Esophagus muscularis mucosa (tissue), 4 donors: ENCODE results near the gene RAB22A. TPM values are rescaled to one million over a fixed set of nuclear protein-coding genes. Genes with fewer than 3 reads are reported as not detected.

Source experiments
- DNase-seq: peaks from one replicate; pipeline ENCODE4 v3.0.0-alpha.2; 2017; ENCODE audit errors: extremely low spot score
- H3K27ac ChIP-seq, 4 donors: fragments of 200-600 bp; sonication (generic); replicated peaks in 1 of 4; 1 replicate in 3 of 4; 2 replicates in 1 of 4; pipeline ENCODE4 v1.5.1; 2016 to 2019; ENCODE audit warnings: mild to moderate bottlenecking in 1 of 4
- H3K27me3 ChIP-seq, 4 donors: fragments of 200-600 bp; sonication (generic); one replicate each; pipeline versions ENCODE4 v1.5.1 to v1.6.0; 2016 to 2019
- H3K36me3 ChIP-seq, 4 donors: fragments of 200-600 bp; sonication (generic); one replicate each; pipeline ENCODE4 v1.5.1; 2016 to 2019
- H3K4me1 ChIP-seq, 4 donors: fragments of 200-600 bp; sonication (generic); one replicate each; pipeline ENCODE4 v1.5.1; 2016 to 2019
- H3K4me3 ChIP-seq, 4 donors: fragments of 200-600 bp; sonication (generic); 1 replicate in 2 of 4; 2 replicates in 2 of 4; pipeline ENCODE4 v1.5.1; 2016 to 2019; ENCODE audit warnings: mild to moderate bottlenecking in 4 of 4, moderate library complexity in 1 of 4
- H3K9me3 ChIP-seq, 4 donors: fragments of 200-600 bp; sonication (generic); 1 replicate in 3 of 4; 2 replicates in 1 of 4; pipeline ENCODE4 v1.5.1; 2016 to 2019
- EP300 ChIP-seq: sonication (generic); formaldehyde crosslinking; IDR thresholded peaks from one replicate; pipeline ENCODE4 v1.6.1; 2017; ENCODE audit warnings: antibody characterized with exemption
- POLR2A ChIP-seq: fragments of 450-650 bp; IDR thresholded peaks from one replicate; pipeline ENCODE4 v1.6.1; 2017; ENCODE audit warnings: antibody characterized with exemption, moderate library complexity, mild to moderate bottlenecking, low read depth
- POLR2AphosphoS5 ChIP-seq, 2 donors: sonication (generic); formaldehyde crosslinking; IDR thresholded peaks; one replicate each; pipeline ENCODE4 v1.6.1; 2017; ENCODE audit warnings: antibody characterized with exemption in 2 of 2
- WGBS: methylation state at CpG from one replicate; pipeline ENCODE4 v1.1.5; 2018; 5-methylcytosine and 5-hydroxymethylcytosine counted together
- intact Hi-C: fragments of 100-400 bp; cut with DNase I; formaldehyde crosslinking; loops from one replicate; pipeline ENCODE4 v1.15.1; 2023
- total RNA-seq, 4 donors: library from RNA; depleted of rRNA; stranded (reverse); fragments of >200 nt; gene quantifications; one replicate each; pipeline versions ENCODE4 v1.1.0 to v1.2.1, GENCODE V29; 2016
- TF ChIP-seq, protein P1 (sequence below), 3 experiments: fragments of 200-600 bp in 2 of 3; fragments of 450-650 bp in 1 of 3; sonication (generic) in 2 of 3; IDR thresholded peaks; one replicate each; pipeline ENCODE4 v1.5.1; 2017 to 2019; ENCODE audit warnings: antibody characterized with exemption in 3 of 3, mild to moderate bottlenecking in 2 of 3, moderate library complexity in 1 of 3

RAB22A gene
- 10 to 100 TPM; 17.9 to 24.0 (median 20.4) TPM for total RNA-seq

DNA sequence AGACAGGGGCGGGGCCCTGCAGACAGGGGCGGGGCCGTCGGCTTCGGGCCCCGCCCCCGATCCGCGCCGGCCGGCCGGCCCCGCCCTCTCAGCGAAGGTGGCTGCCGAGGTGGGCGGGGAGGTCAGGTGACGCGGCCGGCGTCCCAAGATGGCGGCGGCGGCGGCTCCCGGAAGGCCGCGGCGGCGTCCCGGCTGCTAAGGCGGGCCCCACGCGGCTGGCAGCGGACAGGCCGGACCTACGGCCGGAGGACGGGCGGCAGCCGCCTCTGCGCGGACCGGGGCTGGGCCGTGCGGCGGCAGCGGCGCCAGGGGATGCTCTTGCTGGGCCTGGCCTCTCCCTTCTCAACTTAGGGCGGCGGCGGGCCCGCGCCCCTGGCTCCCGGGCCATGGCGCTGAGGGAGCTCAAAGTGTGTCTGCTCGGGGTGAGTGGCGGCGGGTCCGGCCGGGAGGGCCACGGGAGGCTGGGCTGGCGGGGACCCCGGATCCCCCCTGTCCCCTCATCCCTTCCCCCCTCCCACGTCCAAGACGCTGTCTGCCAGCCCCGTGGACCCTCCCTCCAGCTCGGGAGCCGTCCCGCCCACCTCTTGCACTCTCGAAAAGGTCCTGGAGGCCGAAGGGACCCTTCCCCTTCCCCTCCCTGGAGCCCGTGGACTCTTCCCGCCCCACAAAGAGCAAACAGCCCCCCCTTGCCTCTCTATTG lies at the start of gene RAB22A:
Gene RAB22A, plus strand, starts transcription at position 125 of the 700 bp plus-strand sequence. Its CDS starts 262 bp downstream, at position 387.
- Histone ChIP-seq H3K27me3 (no peaks in the 10 kb centered on the region), H3K4me3 (peak within 1 kb of the TSS; percentile 87 to 100 (median 94)), H3K36me3 (peaks cover 5 to 22% (median 16%) of the 10 kb centered on the region in 4 donors), H3K9me3 (no peaks in the 10 kb centered on the region), H3K4me1 (peaks cover 15 to 54% (median 44%) of the 10 kb centered on the region in 4 donors), H3K27ac (peak within 1 kb of the TSS; percentile 79 to 90 (median 88))
- WGBS = 0% methylated on average over 7 of the region's 73 CpGs
- intact Hi-C loops = loop anchor here (5.0 to 10.0 kb wide), 2 partner anchors 78 to 725 kb away; partner anchors contain the start of genes ATP5F1E and VAPB
- peak; percentile 65 to 81 for TF ChIP-seq POLR2AphosphoS5 (IDR thresholded peaks at IDR 0.05)
- TF ChIP-seq EP300 = no peak
- no peak for DNase-seq

GRCh38 chr20:58260006-58260405 lies 49.5 kb upstream of the RAB22A start:
- intact Hi-C loops = no loop called here
- Histone ChIP-seq H3K36me3 (peaks cover 0 to 35% (median 22%) of the 10 kb centered on the region in 4 donors), H3K27ac (no peak overlapping the region), H3K27me3 (no peaks in the 10 kb centered on the region), H3K9me3 (no peaks in the 10 kb centered on the region), H3K4me3 (no peak overlapping the region), H3K4me1 (no peaks in the 10 kb centered on the region)
- no peak for DNase-seq
- TF ChIP-seq POLR2A (no peak), EP300 (no peak), POLR2AphosphoS5 (IDR thresholded peaks at IDR 0.05) (no peak)
- TF ChIP-seq, protein P1, sequence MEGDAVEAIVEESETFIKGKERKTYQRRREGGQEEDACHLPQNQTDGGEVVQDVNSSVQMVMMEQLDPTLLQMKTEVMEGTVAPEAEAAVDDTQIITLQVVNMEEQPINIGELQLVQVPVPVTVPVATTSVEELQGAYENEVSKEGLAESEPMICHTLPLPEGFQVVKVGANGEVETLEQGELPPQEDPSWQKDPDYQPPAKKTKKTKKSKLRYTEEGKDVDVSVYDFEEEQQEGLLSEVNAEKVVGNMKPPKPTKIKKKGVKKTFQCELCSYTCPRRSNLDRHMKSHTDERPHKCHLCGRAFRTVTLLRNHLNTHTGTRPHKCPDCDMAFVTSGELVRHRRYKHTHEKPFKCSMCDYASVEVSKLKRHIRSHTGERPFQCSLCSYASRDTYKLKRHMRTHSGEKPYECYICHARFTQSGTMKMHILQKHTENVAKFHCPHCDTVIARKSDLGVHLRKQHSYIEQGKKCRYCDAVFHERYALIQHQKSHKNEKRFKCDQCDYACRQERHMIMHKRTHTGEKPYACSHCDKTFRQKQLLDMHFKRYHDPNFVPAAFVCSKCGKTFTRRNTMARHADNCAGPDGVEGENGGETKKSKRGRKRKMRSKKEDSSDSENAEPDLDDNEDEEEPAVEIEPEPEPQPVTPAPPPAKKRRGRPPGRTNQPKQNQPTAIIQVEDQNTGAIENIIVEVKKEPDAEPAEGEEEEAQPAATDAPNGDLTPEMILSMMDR (IDR thresholded peaks at IDR 0.05) = no peak
- WGBS = 81% methylated on average over 5 of the region's 5 CpGs

GRCh38 chr20:58261660-58262059 lies 47.9 kb upstream of the RAB22A start:
- Histone ChIP-seq H3K36me3 (peaks cover 0 to 50% (median 38%) of the 10 kb centered on the region in 4 donors), H3K4me3 (no peak overlapping the region), H3K27ac (no peak overlapping the region), H3K27me3 (no peaks in the 10 kb centered on the region), H3K9me3 (no peaks in the 10 kb centered on the region), H3K4me1 (no peaks in the 10 kb centered on the region)
- no peak for DNase-seq
- 76% methylated on average over 3 of the region's 3 CpGs for WGBS
- TF ChIP-seq, protein P1 (IDR thresholded peaks at IDR 0.05) = no peak
- TF ChIP-seq POLR2AphosphoS5 (IDR thresholded peaks at IDR 0.05) (no peak), EP300 (no peak), POLR2A (no peak)
- intact Hi-C loops = no loop called here

- Histone ChIP-seq H3K27ac (no peak overlapping the region), H3K27me3 (no peaks in the 10 kb centered on the region), H3K4me3 (no peak overlapping the region), H3K9me3 (no peaks in the 10 kb centered on the region), H3K4me1 (no peaks in the 10 kb centered on the region), H3K36me3 (peaks cover 18 to 71% (median 57%) of the 10 kb centered on the region in 4 donors)
- WGBS = 94% methylated on average over 6 of the region's 6 CpGs
- intact Hi-C loops = no loop called here
- TF ChIP-seq, protein P1 (IDR thresholded peaks at IDR 0.05) = no peak
- TF ChIP-seq POLR2AphosphoS5 (IDR thresholded peaks at IDR 0.05) (no peak), EP300 (no peak), POLR2A (no peak)
- no peak for DNase-seq
Observed at GRCh38 chr20:58264271-58264670, 45.2 kb upstream of the RAB22A start.

DNA sequence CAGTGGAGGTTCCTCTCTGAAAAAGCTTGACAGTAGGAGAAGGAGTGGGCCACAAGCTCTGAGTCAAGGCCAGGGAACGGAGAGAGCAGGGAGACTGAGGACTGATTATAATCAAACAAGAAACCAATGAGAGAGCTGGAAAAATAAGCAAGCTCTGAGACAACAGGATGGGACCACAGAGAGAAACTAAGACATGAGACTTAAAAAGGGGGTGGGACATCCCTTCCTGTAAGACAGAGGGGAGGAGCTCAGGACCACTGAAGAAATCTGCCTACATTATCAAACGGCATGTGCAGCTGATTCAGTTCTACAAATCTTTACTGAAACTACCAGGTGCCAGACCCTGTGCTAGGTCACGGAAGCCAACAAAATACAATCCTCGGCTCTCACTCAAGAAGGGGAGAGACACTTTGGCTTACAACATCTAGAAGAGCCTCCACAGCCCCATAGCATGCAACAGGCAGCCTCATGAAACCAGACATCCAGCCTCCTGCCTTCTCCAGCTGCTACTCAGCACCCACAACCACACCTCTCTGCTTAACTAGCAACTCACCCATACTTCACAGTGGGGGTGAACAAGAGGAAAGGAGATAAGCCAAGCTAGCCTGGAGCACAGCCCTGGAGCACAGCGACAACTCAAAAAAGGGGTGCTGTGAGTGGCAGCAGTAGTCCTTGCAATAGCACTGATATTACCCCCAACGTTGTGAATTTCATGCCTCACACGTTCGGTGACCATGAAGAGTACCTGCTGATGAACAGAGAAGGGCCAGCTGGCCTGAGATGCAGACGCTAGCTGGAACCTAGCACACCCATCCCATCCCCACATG lies 41.9 kb upstream of the RAB22A start:
- peaks cover 24 to 94% (median 71%) of the 10 kb centered on the region in 4 donors for H3K36me3 ChIP-seq
- 93% methylated on average over 9 of the region's 9 CpGs for WGBS
- no peak overlapping the region for H3K4me3 ChIP-seq
- intact Hi-C loops = no loop called here
- H3K27ac ChIP-seq = no peak overlapping the region
- H3K9me3 ChIP-seq = no peaks in the 10 kb centered on the region
- H3K27me3 ChIP-seq = no peaks in the 10 kb centered on the region
- no peaks in the 10 kb centered on the region for H3K4me1 ChIP-seq
- DNase-seq = no peak
- TF ChIP-seq EP300 (no peak), POLR2A (no peak), POLR2AphosphoS5 (IDR thresholded peaks at IDR 0.05) (no peak)
- TF ChIP-seq, protein P1 (IDR thresholded peaks at IDR 0.05) = no peak
